ENCODE measurements around the gene ATOH8. TPM values are rescaled to one million over a fixed set of nuclear protein-coding genes. Genes with fewer than 3 reads are reported as not detected.

ATOH8 gene
- total RNA-seq, 1 donor from 2014 or later: 15.7 TPM

- no peak for DNase-seq
These were observed 17.1 kb upstream of the ATOH8 start for GRCh38 chr2:85736456-85737355.

GRCh38 chr2:85737481-85737880 lies 16.3 kb upstream of the ATOH8 start:
- peak; percentile 77 for DNase-seq

- DNase-seq: peak; percentile 92
These were observed 15.8 kb upstream of the ATOH8 start for GRCh38 chr2:85737961-85738360.

- DNase-seq: no peak
These were observed 13.6 kb upstream of the ATOH8 start for GRCh38 chr2:85740193-85740592.

- DNase-seq: no peak
These were observed 12.5 kb upstream of the ATOH8 start for GRCh38 chr2:85741211-85741832.

GRCh38 chr2:85741833-85742455 lies 11.8 kb upstream of the ATOH8 start:
- DNase-seq: peak; percentile 88

GRCh38 chr2:85743304-85743978 lies 10.3 kb upstream of the ATOH8 start:
- DNase-seq: no peak

GRCh38 chr2:85744055-85744454 lies 9.7 kb upstream of the ATOH8 start:
- DNase-seq: no peak

- peak; percentile 93 for DNase-seq
These were observed 8.8 kb upstream of the ATOH8 start for GRCh38 chr2:85744741-85745601.

- DNase-seq: no peak
These were observed 8.2 kb upstream of the ATOH8 start for GRCh38 chr2:85745619-85746018.

- no peak for DNase-seq
These were observed 7.3 kb upstream of the ATOH8 start for GRCh38 chr2:85746321-85747004.

GRCh38 chr2:85747441-85747840 lies 6.3 kb upstream of the ATOH8 start:
- DNase-seq: no peak

- DNase-seq: no peak
These were observed 5.6 kb upstream of the ATOH8 start for GRCh38 chr2:85748039-85748734.

- no peak for DNase-seq
These were observed 4.6 kb upstream of the ATOH8 start for GRCh38 chr2:85748985-85749875.

GRCh38 chr2:85750587-85751575 lies 2.9 kb upstream of the ATOH8 start:
- DNase-seq: peak; percentile 83

GRCh38 chr2:85751627-85752026 lies 2.2 kb upstream of the ATOH8 start:
- no peak for DNase-seq

- no peak for DNase-seq
These were observed 711 bp upstream of the ATOH8 start for GRCh38 chr2:85753035-85753524.
